ENCODE measurements around the gene CMIP.
A peak's percentile ranks its signal among the peaks of the same experiment; 100 is the strongest.

DNA sequence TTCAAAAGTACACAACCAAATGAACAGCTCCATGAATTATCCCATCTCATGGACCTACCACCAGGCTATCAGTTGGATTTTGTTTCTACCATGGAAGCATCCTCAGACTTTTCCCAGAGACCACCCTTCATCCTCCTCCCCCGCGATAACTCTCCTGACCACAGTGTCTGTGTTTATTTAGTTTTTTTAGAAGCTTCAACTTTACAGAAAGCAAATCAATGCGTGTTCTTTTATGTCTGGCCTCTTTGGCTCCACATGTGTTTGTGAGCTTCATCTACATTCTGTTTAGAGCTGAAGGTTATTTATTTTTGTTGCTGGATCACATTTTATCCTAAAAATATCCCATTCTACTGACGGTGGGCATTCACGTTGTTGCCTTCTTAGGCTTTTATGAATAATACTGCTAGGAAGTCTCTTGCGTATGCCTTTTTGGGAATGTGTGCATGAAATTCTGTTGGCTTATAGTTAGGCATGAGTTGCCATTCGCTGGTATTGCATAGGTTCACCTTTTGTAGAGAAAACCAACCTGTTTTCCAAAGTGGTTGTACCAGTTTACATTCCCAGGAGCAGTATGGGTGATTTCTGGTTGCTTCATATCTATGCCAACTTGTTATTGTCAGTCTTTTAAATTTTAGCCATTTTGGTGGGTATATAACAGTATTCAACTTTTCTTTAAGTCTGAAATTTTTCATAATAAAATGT, 83.0 kb downstream of the CMIP start:
- TF ChIP-seq, protein P1, sequence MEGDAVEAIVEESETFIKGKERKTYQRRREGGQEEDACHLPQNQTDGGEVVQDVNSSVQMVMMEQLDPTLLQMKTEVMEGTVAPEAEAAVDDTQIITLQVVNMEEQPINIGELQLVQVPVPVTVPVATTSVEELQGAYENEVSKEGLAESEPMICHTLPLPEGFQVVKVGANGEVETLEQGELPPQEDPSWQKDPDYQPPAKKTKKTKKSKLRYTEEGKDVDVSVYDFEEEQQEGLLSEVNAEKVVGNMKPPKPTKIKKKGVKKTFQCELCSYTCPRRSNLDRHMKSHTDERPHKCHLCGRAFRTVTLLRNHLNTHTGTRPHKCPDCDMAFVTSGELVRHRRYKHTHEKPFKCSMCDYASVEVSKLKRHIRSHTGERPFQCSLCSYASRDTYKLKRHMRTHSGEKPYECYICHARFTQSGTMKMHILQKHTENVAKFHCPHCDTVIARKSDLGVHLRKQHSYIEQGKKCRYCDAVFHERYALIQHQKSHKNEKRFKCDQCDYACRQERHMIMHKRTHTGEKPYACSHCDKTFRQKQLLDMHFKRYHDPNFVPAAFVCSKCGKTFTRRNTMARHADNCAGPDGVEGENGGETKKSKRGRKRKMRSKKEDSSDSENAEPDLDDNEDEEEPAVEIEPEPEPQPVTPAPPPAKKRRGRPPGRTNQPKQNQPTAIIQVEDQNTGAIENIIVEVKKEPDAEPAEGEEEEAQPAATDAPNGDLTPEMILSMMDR (IDR thresholded peaks at IDR 0.05), result no peak
- TF ChIP-seq POLR2A (IDR thresholded peaks at IDR 0.05) (no peak), EP300 (IDR thresholded peaks at IDR 0.05) (no peak), POLR2AphosphoS5 (IDR thresholded peaks at IDR 0.05) (peak in 1 of 3 donors; percentile 13)
